Measurements from ENCODE around the gene CIDEB.

CIDEB gene

DNA sequence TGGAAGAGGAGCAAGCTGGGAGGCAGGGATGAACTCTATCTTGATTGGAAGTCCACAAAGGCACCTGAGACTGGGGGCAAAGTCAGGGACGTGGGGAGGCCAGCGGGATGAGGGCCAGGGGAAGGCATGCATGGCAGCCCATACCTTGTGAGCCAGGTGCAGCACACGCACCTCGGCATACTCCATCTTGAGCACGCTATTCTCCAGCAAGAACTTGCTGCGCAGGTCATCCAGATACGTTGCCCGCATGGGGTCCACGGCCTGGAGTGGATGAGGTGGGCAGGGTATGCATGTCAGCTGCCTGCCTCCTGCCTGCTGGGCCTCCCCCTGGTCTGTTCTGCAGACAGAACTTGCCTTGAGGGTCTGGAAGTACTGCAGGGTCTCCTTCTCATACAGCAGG, 40.3 kb downstream of the CIDEB start:
- DNase-seq (ENCODE audit: low read depth, low spot score) = no peak
- ChIA-PET CTCF (interaction anchor here (0.7 to 6.1 kb wide), 4 partner anchors 8 to 41 kb away, joined by 3 to 57 read pairs (median 6); partner anchors contain the start of genes CIDEB, TGM1 and TINF2), POLR2A (interaction anchor here (1.0 kb wide), 1 partner anchor 25 kb away, joined by 3 read pairs; the partner anchor contains the start of gene TINF2)
- H3K4me3 ChIP-seq (ENCODE audit: low read depth, low read length) = no peak overlapping the region
- TF ChIP-seq, protein P1, sequence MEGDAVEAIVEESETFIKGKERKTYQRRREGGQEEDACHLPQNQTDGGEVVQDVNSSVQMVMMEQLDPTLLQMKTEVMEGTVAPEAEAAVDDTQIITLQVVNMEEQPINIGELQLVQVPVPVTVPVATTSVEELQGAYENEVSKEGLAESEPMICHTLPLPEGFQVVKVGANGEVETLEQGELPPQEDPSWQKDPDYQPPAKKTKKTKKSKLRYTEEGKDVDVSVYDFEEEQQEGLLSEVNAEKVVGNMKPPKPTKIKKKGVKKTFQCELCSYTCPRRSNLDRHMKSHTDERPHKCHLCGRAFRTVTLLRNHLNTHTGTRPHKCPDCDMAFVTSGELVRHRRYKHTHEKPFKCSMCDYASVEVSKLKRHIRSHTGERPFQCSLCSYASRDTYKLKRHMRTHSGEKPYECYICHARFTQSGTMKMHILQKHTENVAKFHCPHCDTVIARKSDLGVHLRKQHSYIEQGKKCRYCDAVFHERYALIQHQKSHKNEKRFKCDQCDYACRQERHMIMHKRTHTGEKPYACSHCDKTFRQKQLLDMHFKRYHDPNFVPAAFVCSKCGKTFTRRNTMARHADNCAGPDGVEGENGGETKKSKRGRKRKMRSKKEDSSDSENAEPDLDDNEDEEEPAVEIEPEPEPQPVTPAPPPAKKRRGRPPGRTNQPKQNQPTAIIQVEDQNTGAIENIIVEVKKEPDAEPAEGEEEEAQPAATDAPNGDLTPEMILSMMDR (IDR thresholded peaks at IDR 0.05; ENCODE audit: insufficient read depth, low read length, missing control alignments) = no peak

DNA sequence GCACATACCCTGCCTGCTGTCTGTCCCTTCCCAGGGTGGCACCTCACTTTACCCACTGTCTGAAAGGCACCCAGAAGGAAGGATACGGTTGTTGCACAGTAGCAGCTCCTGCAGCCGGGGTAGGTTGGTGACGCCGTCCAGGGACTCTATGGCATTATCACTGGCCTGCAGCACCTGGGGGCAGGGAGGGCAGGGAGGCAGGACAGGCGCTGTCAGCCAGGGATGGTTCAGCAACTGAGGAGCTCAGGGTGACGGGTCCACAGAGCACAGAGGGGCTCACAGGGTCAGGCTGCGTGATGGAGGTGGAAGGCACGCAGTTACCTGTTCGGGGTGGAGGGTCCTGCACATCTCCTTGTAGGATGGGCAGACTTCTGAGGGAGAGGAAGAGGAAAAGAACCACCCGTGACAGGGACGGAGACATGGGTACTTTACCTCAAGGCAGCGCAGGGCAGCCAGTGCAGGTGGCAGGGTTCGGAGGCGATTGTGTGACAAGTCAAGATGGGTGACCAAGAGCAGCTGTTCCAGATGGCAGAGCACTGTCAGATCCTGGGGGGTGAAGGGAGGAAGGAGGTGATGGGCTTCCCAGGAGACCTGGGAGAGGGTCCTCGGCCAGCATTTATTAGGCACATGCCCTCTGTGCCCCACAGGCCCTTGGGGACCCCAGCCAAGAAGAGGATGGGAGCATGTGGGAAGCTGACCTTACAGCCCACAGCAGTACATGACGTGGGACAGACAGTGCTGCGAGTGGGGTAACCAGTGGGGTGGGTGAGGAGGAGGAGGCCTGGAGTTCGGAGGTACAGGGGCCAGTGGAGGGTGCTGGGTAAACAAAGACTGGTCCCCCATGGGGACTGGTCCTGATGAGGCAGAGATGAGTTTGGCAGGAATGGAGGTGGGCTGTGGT, 41.2 kb downstream of the CIDEB start:
- no peak for DNase-seq (ENCODE audit: low read depth, low spot score)
- ChIA-PET POLR2A (no interaction called here), CTCF (interaction anchor here (1.5 to 16.0 kb wide), 3 partner anchors 22 to 30 kb away, joined by 4 to 155 read pairs (median 8); partner anchors contain the start of gene TINF2)
- H3K4me3 ChIP-seq (ENCODE audit: low read depth, low read length) = no peak overlapping the region
- TF ChIP-seq, protein P1 (IDR thresholded peaks at IDR 0.05; ENCODE audit: insufficient read depth, low read length, missing control alignments) = no peak

DNA sequence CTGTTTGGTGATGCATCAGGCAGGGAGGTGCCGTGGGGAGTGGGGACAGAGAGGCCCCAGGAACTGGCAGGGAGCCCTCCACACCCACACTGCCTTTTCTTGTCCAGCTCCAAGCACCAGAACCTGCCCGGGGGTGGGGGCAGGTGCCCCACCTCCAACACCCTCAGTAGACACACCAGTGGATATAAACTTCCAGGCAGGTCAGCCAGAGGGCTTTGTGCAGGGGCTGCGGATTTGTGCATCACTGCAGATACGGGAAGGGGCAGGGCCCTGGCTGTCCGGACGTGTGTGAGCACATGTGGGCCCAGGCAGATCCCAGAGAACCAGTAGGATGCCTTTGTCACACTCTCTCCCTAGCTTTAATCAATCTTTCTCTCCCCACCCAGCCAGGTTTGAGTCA, 43.5 kb downstream of the CIDEB start:
- DNase-seq (ENCODE audit: low read depth, low spot score) = no peak
- POLR2A ChIA-PET = interaction anchor here (1.0 kb wide), 1 partner anchor 39 kb away, joined by 4 read pairs; no protein-coding TSS in a partner anchor
- H3K4me3 ChIP-seq (ENCODE audit: low read depth, low read length) = no peak overlapping the region
- CTCF ChIA-PET = interaction anchor here (1.8 to 16.0 kb wide), 2 partner anchors 20 to 43 kb away, joined by 4 to 155 read pairs; partner anchors contain the start of genes CIDEB and TINF2
- TF ChIP-seq, protein P1 (IDR thresholded peaks at IDR 0.05; ENCODE audit: insufficient read depth, low read length, missing control alignments) = no peak

DNA sequence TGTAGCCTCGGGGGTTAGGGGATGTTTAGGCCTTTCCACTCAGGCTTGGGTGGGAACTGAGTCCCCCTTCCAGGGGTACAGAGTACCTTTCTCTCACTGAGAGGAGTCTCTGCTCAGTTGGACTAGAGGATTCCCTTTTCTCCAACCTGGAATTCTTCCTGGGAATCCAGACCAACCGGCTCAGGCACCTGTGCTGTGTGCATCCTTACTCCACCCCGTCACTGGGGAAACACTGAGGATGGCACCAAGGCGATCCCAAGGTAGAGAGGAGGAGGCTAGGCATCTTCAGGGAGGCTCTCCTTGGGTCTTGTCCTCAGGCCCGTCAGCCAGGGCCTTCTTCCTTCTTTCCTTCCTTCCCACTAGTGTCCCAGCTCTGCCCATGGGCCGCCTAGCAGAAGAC, 43.9 kb downstream of the CIDEB start:
- TF ChIP-seq, protein P1 (IDR thresholded peaks at IDR 0.05; ENCODE audit: insufficient read depth, low read length, missing control alignments) = no peak
- DNase-seq (ENCODE audit: low read depth, low spot score) = no peak
- H3K4me3 ChIP-seq (ENCODE audit: low read depth, low read length) = no peak overlapping the region
- ChIA-PET POLR2A (no interaction called here), CTCF (interaction anchor here (1.8 to 16.0 kb wide), 3 partner anchors 6 to 44 kb away, joined by 4 to 155 read pairs (median 57); partner anchors contain the start of genes CIDEB, RABGGTA and TINF2)

DNA sequence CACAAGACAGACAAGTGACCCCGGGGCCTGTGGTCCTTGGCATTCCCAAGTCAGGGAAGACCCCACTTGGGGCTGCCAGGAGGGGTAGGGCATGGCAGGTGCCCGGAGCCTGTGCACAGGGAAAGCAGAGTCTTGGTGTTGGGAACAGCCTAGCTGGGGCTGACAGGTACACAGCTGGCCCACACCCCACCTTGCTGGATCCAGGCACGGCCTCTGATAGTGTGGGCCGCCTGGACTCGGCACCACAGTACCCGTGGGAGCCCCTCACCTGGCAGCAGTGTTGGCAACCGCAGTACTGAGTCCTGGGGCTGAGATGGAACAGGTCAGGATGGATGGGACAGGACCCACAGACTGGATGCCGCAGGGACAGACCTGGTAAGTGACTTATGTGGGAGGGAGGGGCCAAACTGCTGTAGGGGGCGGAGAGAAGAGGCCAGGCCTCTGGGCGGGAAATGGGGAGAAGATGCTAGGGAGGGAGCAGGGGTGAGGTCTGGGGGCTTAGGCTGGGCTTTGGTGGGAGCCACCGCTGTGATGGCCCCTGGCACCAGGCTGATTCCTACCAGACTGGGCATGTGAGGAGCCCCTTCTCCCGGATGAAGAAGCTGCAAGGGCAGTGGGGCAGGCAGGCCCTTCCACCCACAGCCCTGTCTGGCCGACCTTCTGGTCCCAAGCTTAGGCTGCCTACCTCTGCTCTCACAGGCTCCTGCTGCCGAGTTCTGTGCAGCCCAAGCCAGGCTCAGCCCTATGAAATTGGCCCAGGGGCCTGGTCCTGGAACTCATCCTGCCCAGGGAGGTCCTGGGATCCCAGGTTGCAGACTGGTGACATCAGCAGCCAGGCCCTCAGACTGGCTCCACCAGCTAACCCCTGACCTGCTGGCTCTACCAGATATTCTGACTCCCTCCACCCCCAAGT, 44.7 kb downstream of the CIDEB start, which contains the start of gene TGM1:
Gene TGM1, minus strand, starts transcription at position 357 of the 913 bp plus-strand sequence. CDS start 825 bp downstream, outside the sequence.
- no peak for DNase-seq (ENCODE audit: low read depth, low spot score)
- ChIA-PET POLR2A (no interaction called here), CTCF (interaction anchor here (1.0 to 16.0 kb wide), 3 partner anchors 7 to 44 kb away, joined by 3 to 155 read pairs (median 57); partner anchors contain the start of genes RABGGTA and TINF2)
- TF ChIP-seq, protein P1 (IDR thresholded peaks at IDR 0.05; ENCODE audit: insufficient read depth, low read length, missing control alignments) = no peak
- no peak within 1 kb of the TSS for H3K4me3 ChIP-seq (ENCODE audit: low read depth, low read length)

Measured in AG04449 (cell line).